ENCODE measurements around the gene RYR1.
A peak's percentile ranks its signal among the peaks of the same experiment; 100 is the strongest.

RYR1 gene

GRCh38 chr19:38537071-38537936 is 103.8 kb downstream of the RYR1 start:
- no peak overlapping the region for H3K4me3 ChIP-seq (ENCODE audit: insufficient read depth, low read length, poor library complexity, severe bottlenecking)
- no peak for TF ChIP-seq CTCF (IDR thresholded peaks at IDR 0.05; ENCODE audit: insufficient read depth, low read length, poor library complexity, severe bottlenecking)
- TF ChIP-seq EZH2phosphoT487 (conservative IDR thresholded peaks at IDR 0.05; ENCODE audit: low read length) = no peak
- peaks cover 7% of the 10 kb centered on the region; the same call in 1 of the 2 replicates for H3K9me3 ChIP-seq (ENCODE audit: insufficient read depth, low read length)
- H3K9ac ChIP-seq (ENCODE audit: low read length) = no peak overlapping the region
- H3K9me2 ChIP-seq (replicated peaks; ENCODE audit: insufficient read depth, low read length) = no peaks in the 10 kb centered on the region
- H3K79me2 ChIP-seq (ENCODE audit: insufficient read depth, low read length) = no peaks in the 10 kb centered on the region
- no peaks in the 10 kb centered on the region; the same call in 1 of the 2 replicates for H3F3A ChIP-seq (ENCODE audit: insufficient read depth)
- no peaks in the 10 kb centered on the region for H4K20me1 ChIP-seq (ENCODE audit: low read depth, low read length)
- no peak overlapping the region for H2AFZ ChIP-seq (ENCODE audit: low read depth, low read length, severe bottlenecking)
- no peaks in the 10 kb centered on the region for H3K27me3 ChIP-seq (ENCODE audit: low read length)
- no peak overlapping the region for H3K27ac ChIP-seq (ENCODE audit: low read depth, low read length)
- H3K36me3 ChIP-seq (ENCODE audit: low read length) = no peaks in the 10 kb centered on the region
- no peak overlapping the region for H3K4me2 ChIP-seq (ENCODE audit: low read depth, low read length, poor library complexity, severe bottlenecking)

- H2AFZ ChIP-seq (ENCODE audit: low read depth, low read length, severe bottlenecking) = peak overlapping the region; percentile 44
- no peak for TF ChIP-seq EZH2phosphoT487 (conservative IDR thresholded peaks at IDR 0.05; ENCODE audit: low read length)
- TF ChIP-seq CTCF (IDR thresholded peaks at IDR 0.05; ENCODE audit: insufficient read depth, low read length, poor library complexity, severe bottlenecking) = no peak
Observed at GRCh38 chr19:38538386-38538785, 104.9 kb downstream of the RYR1 start.

GRCh38 chr19:38538793-38539528 is 105.5 kb downstream of the RYR1 start:
- Histone ChIP-seq H3K36me3 (ENCODE audit: low read length) (no peaks in the 10 kb centered on the region), H3K4me3 (ENCODE audit: insufficient read depth, low read length, poor library complexity, severe bottlenecking) (no peak overlapping the region), H4K20me1 (ENCODE audit: low read depth, low read length) (no peaks in the 10 kb centered on the region), H3K79me2 (ENCODE audit: insufficient read depth, low read length) (no peaks in the 10 kb centered on the region), H3K27me3 (ENCODE audit: low read length) (no peaks in the 10 kb centered on the region), H3K9me3 (ENCODE audit: insufficient read depth, low read length) (peaks cover 7% of the 10 kb centered on the region; the same call in 1 of the 2 replicates), H3K4me2 (ENCODE audit: low read depth, low read length, poor library complexity, severe bottlenecking) (peak overlapping the region; percentile 61), H3K27ac (ENCODE audit: low read depth, low read length) (peak overlapping the region; percentile 72), H2AFZ (ENCODE audit: low read depth, low read length, severe bottlenecking) (peak overlapping the region; percentile 44), H3F3A (ENCODE audit: insufficient read depth) (no peaks in the 10 kb centered on the region; the same call in 1 of the 2 replicates), H3K9ac (ENCODE audit: low read length) (peak overlapping the region; percentile 38), H3K9me2 (replicated peaks; ENCODE audit: insufficient read depth, low read length) (no peaks in the 10 kb centered on the region)
- TF ChIP-seq EZH2phosphoT487 (conservative IDR thresholded peaks at IDR 0.05; ENCODE audit: low read length) (no peak), CTCF (IDR thresholded peaks at IDR 0.05; ENCODE audit: insufficient read depth, low read length, poor library complexity, severe bottlenecking) (no peak)

More at GRCh38 chr19:38538386-38538785, 104.9 kb downstream of the RYR1 start:
- no peak overlapping the region for H3K4me3 ChIP-seq (ENCODE audit: insufficient read depth, low read length, poor library complexity, severe bottlenecking)
- H3K79me2 ChIP-seq (ENCODE audit: insufficient read depth, low read length) = no peaks in the 10 kb centered on the region
- peak overlapping the region; percentile 72 for H3K27ac ChIP-seq (ENCODE audit: low read depth, low read length)
- H3K9me2 ChIP-seq (replicated peaks; ENCODE audit: insufficient read depth, low read length) = no peaks in the 10 kb centered on the region
- H3K9ac ChIP-seq (ENCODE audit: low read length) = peak overlapping the region; percentile 38
- H4K20me1 ChIP-seq (ENCODE audit: low read depth, low read length) = no peaks in the 10 kb centered on the region
- no peaks in the 10 kb centered on the region for H3K36me3 ChIP-seq (ENCODE audit: low read length)
- H3K4me2 ChIP-seq (ENCODE audit: low read depth, low read length, poor library complexity, severe bottlenecking) = peak overlapping the region; percentile 61
- H3K27me3 ChIP-seq (ENCODE audit: low read length) = no peaks in the 10 kb centered on the region
- H3F3A ChIP-seq (ENCODE audit: insufficient read depth) = no peaks in the 10 kb centered on the region; the same call in 1 of the 2 replicates
- peaks cover 7% of the 10 kb centered on the region; the same call in 1 of the 2 replicates for H3K9me3 ChIP-seq (ENCODE audit: insufficient read depth, low read length)

Measured in SU-DHL-6 (cell line).